Measurements from ENCODE around the gene UAP1L1.
"Not testable (repeated sequence)": the region's sequence is repeated elsewhere in the genome, so short reads cannot be mapped to it uniquely, and the experiment has no call there.

The UAP1L1 gene

GRCh38 chr9:137077010-137077747 lies at the start of gene UAP1L1:
UAP1L1 (plus strand) TSS chr9:137077517; CDS start chr9:137077533, 16 bp downstream.
- peak in 1 of 2 donors; percentile 29 for DNase-seq (ENCODE audit: extremely low read depth in 1 of 2, low read depth in 1 of 2)

GRCh38 chr9:137028263-137029057 lies 48.9 kb upstream of the UAP1L1 start:
- peak in 1 of 2 donors; percentile 62 for DNase-seq (ENCODE audit: extremely low read depth in 1 of 2, low read depth in 1 of 2)

- DNase-seq (ENCODE audit: extremely low read depth in 1 of 2, low read depth in 1 of 2): peak in 1 of 2 donors; percentile 58
These were observed 48.0 kb upstream of the UAP1L1 start for GRCh38 chr9:137029058-137029936.

GRCh38 chr9:137030006-137030405 lies 47.3 kb upstream of the UAP1L1 start:
- DNase-seq (ENCODE audit: extremely low read depth in 1 of 2, low read depth in 1 of 2): no peak

- DNase-seq (ENCODE audit: extremely low read depth in 1 of 2, low read depth in 1 of 2): peak in 1 of 2 donors; percentile 24
These were observed 46.5 kb upstream of the UAP1L1 start for GRCh38 chr9:137030538-137031527.

- DNase-seq (ENCODE audit: extremely low read depth in 1 of 2, low read depth in 1 of 2): no peak
These were observed 45.2 kb upstream of the UAP1L1 start, which contains the start of gene FUT7 for GRCh38 chr9:137031904-137032640. FUT7 (minus strand) TSS chr9:137032088; CDS start chr9:137031991, 97 bp downstream.

- DNase-seq (ENCODE audit: extremely low read depth in 1 of 2, low read depth in 1 of 2): no peak
These were observed 44.5 kb upstream of the UAP1L1 start for GRCh38 chr9:137032858-137033257.

- DNase-seq (ENCODE audit: extremely low read depth in 1 of 2, low read depth in 1 of 2): not testable (repeated sequence)
These were observed 43.8 kb upstream of the UAP1L1 start for GRCh38 chr9:137033481-137033880.

GRCh38 chr9:137034039-137034708 lies 43.1 kb upstream of the UAP1L1 start:
- no peak for DNase-seq (ENCODE audit: extremely low read depth in 1 of 2, low read depth in 1 of 2)

GRCh38 chr9:137034709-137035506 lies 42.4 kb upstream of the UAP1L1 start:
- peak; percentile 74 to 78 for DNase-seq (ENCODE audit: extremely low read depth in 1 of 2, low read depth in 1 of 2)

GRCh38 chr9:137035507-137035834 lies 41.8 kb upstream of the UAP1L1 start:
- no peak for DNase-seq (ENCODE audit: extremely low read depth in 1 of 2, low read depth in 1 of 2)

- DNase-seq (ENCODE audit: extremely low read depth in 1 of 2, low read depth in 1 of 2): no peak
These were observed 41.4 kb upstream of the UAP1L1 start for GRCh38 chr9:137035937-137036336.

- no peak for DNase-seq (ENCODE audit: extremely low read depth in 1 of 2, low read depth in 1 of 2)
These were observed 40.3 kb upstream of the UAP1L1 start for GRCh38 chr9:137037035-137037434.

- no peak for DNase-seq (ENCODE audit: extremely low read depth in 1 of 2, low read depth in 1 of 2)
These were observed 39.8 kb upstream of the UAP1L1 start for GRCh38 chr9:137037483-137037882.

- DNase-seq (ENCODE audit: extremely low read depth in 1 of 2, low read depth in 1 of 2): no peak
These were observed 38.4 kb upstream of the UAP1L1 start for GRCh38 chr9:137038916-137039315.

GRCh38 chr9:137039611-137040366 lies 37.5 kb upstream of the UAP1L1 start:
- DNase-seq (ENCODE audit: extremely low read depth in 1 of 2, low read depth in 1 of 2): no peak

- no peak for DNase-seq (ENCODE audit: extremely low read depth in 1 of 2, low read depth in 1 of 2)
These were observed 36.7 kb upstream of the UAP1L1 start for GRCh38 chr9:137040568-137040967.
